ENCODE data around the gene AACS. TPM values are rescaled to one million over a fixed set of nuclear protein-coding genes. Genes with fewer than 3 reads are reported as not detected.

AACS gene
- total RNA-seq, 1 experiment from 2014 or later: 52.8 TPM

GRCh38 chr12:125164541-125164940, 99.3 kb downstream of the AACS start:
- Mint-ChIP-seq H3K4me3 (ENCODE audit: unreplicated experiment) (no peak overlapping the region), H3K9me3 (ENCODE audit: unreplicated experiment) (no peaks in the 10 kb centered on the region), H3K27me3 (ENCODE audit: insufficient read depth, unreplicated experiment) (peaks cover 28% of the 10 kb centered on the region), H3K4me1 (ENCODE audit: insufficient read depth, unreplicated experiment) (peaks cover 7% of the 10 kb centered on the region), H3K36me3 (ENCODE audit: insufficient read depth, unreplicated experiment) (no peaks in the 10 kb centered on the region), H3K27ac (ENCODE audit: low read depth, unreplicated experiment) (no peak overlapping the region)
- no peak for TF ChIP-seq CTCF (IDR thresholded peaks at IDR 0.05; ENCODE audit: unreplicated experiment)
- DNase-seq (ENCODE audit: unreplicated experiment): no peak
- no TSS peak for BruUV-seq (replicated peaks)
- ChIA-PET POLR2A (interaction anchor here (0.5 kb wide), 1 partner anchor 611 kb away, joined by 4 read pairs; no protein-coding TSS in a partner anchor), CTCF (interaction anchor here (0.5 to 1.0 kb wide), 4 partner anchors 9 to 360 kb away, joined by 3 to 4 read pairs (median 3); no protein-coding TSS in a partner anchor)
- intact Hi-C loops (cut with micrococcal nuclease): no loop called here

GRCh38 chr12:125166041-125166440, 100.8 kb downstream of the AACS start:
- peaks cover 7% of the 10 kb centered on the region for H3K4me1 Mint-ChIP-seq (ENCODE audit: insufficient read depth, unreplicated experiment)
- H3K9me3 Mint-ChIP-seq (ENCODE audit: unreplicated experiment): no peaks in the 10 kb centered on the region
- no peak overlapping the region for H3K27ac Mint-ChIP-seq (ENCODE audit: low read depth, unreplicated experiment)
- peaks cover 24% of the 10 kb centered on the region for H3K27me3 Mint-ChIP-seq (ENCODE audit: insufficient read depth, unreplicated experiment)
- no peaks in the 10 kb centered on the region for H3K36me3 Mint-ChIP-seq (ENCODE audit: insufficient read depth, unreplicated experiment)
- ChIA-PET POLR2A (no interaction called here), CTCF (no interaction called here)
- intact Hi-C loops (cut with micrococcal nuclease): no loop called here
- no peak for TF ChIP-seq CTCF (IDR thresholded peaks at IDR 0.05; ENCODE audit: unreplicated experiment)
- no TSS peak for BruUV-seq (replicated peaks)
- no peak for DNase-seq (ENCODE audit: unreplicated experiment)
- no peak overlapping the region for H3K4me3 Mint-ChIP-seq (ENCODE audit: unreplicated experiment)

GRCh38 chr12:125167658-125168057, 102.4 kb downstream of the AACS start:
- CTCF ChIA-PET: interaction anchor here (0.6 to 1.0 kb wide), 3 partner anchors 17 to 237 kb away, joined by 3 to 5 read pairs (median 4); partner anchors contain the start of gene TMEM132B
- peaks cover 14% of the 10 kb centered on the region for H3K27me3 Mint-ChIP-seq (ENCODE audit: insufficient read depth, unreplicated experiment)

GRCh38 chr12:125169451-125169850, 104.2 kb downstream of the AACS start:
- CTCF ChIA-PET: interaction anchor here (1.1 to 3.5 kb wide), 2 partner anchors 14 to 234 kb away, joined by 4 to 22 read pairs; no protein-coding TSS in a partner anchor
- TF ChIP-seq CTCF (IDR thresholded peaks at IDR 0.05; ENCODE audit: unreplicated experiment): no peak
- intact Hi-C loops (cut with micrococcal nuclease): no loop called here
- no peak overlapping the region for H3K4me3 Mint-ChIP-seq (ENCODE audit: unreplicated experiment)
- DNase-seq (ENCODE audit: unreplicated experiment): no peak
- H3K4me1 Mint-ChIP-seq (ENCODE audit: insufficient read depth, unreplicated experiment): no peaks in the 10 kb centered on the region
- no TSS peak for BruUV-seq (replicated peaks)
- POLR2A ChIA-PET: no interaction called here
- no peak overlapping the region for H3K27ac Mint-ChIP-seq (ENCODE audit: low read depth, unreplicated experiment)
- H3K9me3 Mint-ChIP-seq (ENCODE audit: unreplicated experiment): no peaks in the 10 kb centered on the region
- H3K36me3 Mint-ChIP-seq (ENCODE audit: insufficient read depth, unreplicated experiment): no peaks in the 10 kb centered on the region
- H3K27me3 Mint-ChIP-seq (ENCODE audit: insufficient read depth, unreplicated experiment): peaks cover 14% of the 10 kb centered on the region

More at GRCh38 chr12:125167658-125168057, 102.4 kb downstream of the AACS start:
- Mint-ChIP-seq H3K27ac (ENCODE audit: low read depth, unreplicated experiment) (no peak overlapping the region), H3K36me3 (ENCODE audit: insufficient read depth, unreplicated experiment) (no peaks in the 10 kb centered on the region), H3K4me3 (ENCODE audit: unreplicated experiment) (no peak overlapping the region), H3K9me3 (ENCODE audit: unreplicated experiment) (no peaks in the 10 kb centered on the region), H3K4me1 (ENCODE audit: insufficient read depth, unreplicated experiment) (no peaks in the 10 kb centered on the region)
- no peak for TF ChIP-seq CTCF (IDR thresholded peaks at IDR 0.05; ENCODE audit: unreplicated experiment)
- intact Hi-C loops (cut with micrococcal nuclease): no loop called here
- BruUV-seq (replicated peaks): no TSS peak
- no peak for DNase-seq (ENCODE audit: unreplicated experiment)
- POLR2A ChIA-PET: interaction anchor here (0.7 kb wide), 1 partner anchor 771 kb away, joined by 3 read pairs; no protein-coding TSS in a partner anchor
